SK-N-SH (cell line): ENCODE data around the gene DTX1. TPM values are rescaled to one million over a fixed set of nuclear protein-coding genes. Genes with fewer than 3 reads are reported as not detected.

Source experiments
- RXRA ChIP-seq: IDR thresholded peaks from 2 replicates; pipeline ENCODE4 v1.4.0; 2012; ENCODE audit warnings: low read depth, mild to moderate bottlenecking, borderline replicate concordance
- polyA plus RNA-seq, 3 experiments: library from polyadenylated mRNA; depleted of rRNA; stranded (reverse); fragments of >200 nt; gene quantifications; 2 replicates each; pipeline ENCODE4 v1.2.3, GENCODE V29; 2012

DTX1 gene
- polyA plus RNA-seq, 1 of the 3 experiments (the other 2 are of a cell fraction): 0.72 TPM

GRCh38 chr12:113146999-113147398, 90.5 kb downstream of the DTX1 start (continued):
- no peak for TF ChIP-seq RXRA

Other genes starting within 250 kb of the DTX1 start
- 1.1 and 1.3 TPM in 2 replicates for gene OAS1, start 149.8 kb upstream of the DTX1 start, polyA plus RNA-seq (2012; rRNA removed)
- gene OAS3, start 118.3 kb upstream of the DTX1 start, polyA plus RNA-seq (2012; rRNA removed): 3.0 TPM in 2 replicates
- gene OAS2, start 78.2 kb upstream of the DTX1 start, polyA plus RNA-seq (2012; rRNA removed): 0.02 TPM in 1 of 2 replicates, not detected in the other
- gene RASAL1, start 79.0 kb downstream of the DTX1 start, polyA plus RNA-seq (2012; rRNA removed): not detected in 2 replicates
- gene CFAP73, start 93.0 kb downstream of the DTX1 start, polyA plus RNA-seq (2012; rRNA removed): not detected in 2 replicates
- gene DDX54, start 128.7 kb downstream of the DTX1 start, polyA plus RNA-seq (2012; rRNA removed): 56.5 and 69.9 TPM in 2 replicates
- 18.7 and 21.1 TPM in 2 replicates for gene RITA1, start 129.0 kb downstream of the DTX1 start, polyA plus RNA-seq (2012; rRNA removed)
- 10.3 and 15.7 TPM in 2 replicates for gene TPCN1, start 164.7 kb downstream of the DTX1 start, polyA plus RNA-seq (2012; rRNA removed)